ENCODE measurements around the gene GRIN3B. TPM values are rescaled to one million over a fixed set of nuclear protein-coding genes. Genes with fewer than 3 reads are reported as not detected.

GRIN3B gene
- total RNA-seq, 4 donors from 2014 or later: not detected

DNA sequence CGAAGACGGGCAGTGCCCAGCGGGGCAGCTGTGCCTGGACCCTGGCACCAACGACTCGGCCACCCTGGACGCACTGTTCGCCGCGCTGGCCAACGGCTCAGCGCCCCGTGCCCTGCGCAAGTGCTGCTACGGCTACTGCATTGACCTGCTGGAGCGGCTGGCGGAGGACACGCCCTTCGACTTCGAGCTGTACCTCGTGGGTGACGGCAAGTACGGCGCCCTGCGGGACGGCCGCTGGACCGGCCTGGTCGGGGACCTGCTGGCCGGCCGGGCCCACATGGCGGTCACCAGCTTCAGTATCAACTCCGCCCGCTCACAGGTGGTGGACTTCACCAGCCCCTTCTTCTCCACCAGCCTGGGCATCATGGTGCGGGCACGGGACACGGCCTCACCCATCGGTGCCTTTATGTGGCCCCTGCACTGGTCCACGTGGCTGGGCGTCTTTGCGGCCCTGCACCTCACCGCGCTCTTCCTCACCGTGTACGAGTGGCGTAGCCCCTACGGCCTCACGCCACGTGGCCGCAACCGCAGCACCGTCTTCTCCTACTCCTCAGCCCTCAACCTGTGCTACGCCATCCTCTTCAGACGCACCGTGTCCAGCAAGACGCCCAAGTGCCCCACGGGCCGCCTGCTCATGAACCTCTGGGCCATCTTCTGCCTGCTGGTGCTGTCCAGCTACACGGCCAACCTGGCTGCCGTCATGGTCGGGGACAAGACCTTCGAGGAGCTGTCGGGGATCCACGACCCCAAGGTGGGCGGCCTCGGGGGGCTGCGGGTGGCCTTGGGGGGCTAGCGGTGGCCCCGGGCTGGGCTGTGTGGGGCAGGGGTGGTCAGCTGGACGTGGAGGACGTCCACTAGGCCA, 4.8 kb downstream of the GRIN3B start:
- H3K4me3 ChIP-seq (ENCODE audit: low read depth, poor library complexity, severe bottlenecking): no peak overlapping the region
- DNase-seq (ENCODE audit: low spot score in 2 of 2): no peak
- 87 to 89% methylated on average over 47 to 67 of the region's 70 CpGs for WGBS, 2 donors
- intact Hi-C loops (cut with DNase I; ENCODE audit: low total_unique reads): no loop called here
- TF ChIP-seq CTCF (IDR thresholded peaks at IDR 0.05): no peak
- TF ChIP-seq POLR2A (IDR thresholded peaks at IDR 0.05): no peak

GRCh38 chr19:1006711-1007398, 6.6 kb downstream of the GRIN3B start:
- TF ChIP-seq POLR2A (IDR thresholded peaks at IDR 0.05) (no peak), CTCF (IDR thresholded peaks at IDR 0.05) (no peak)
- WGBS, 2 donors: 67 to 77% methylated on average over 27 of the region's 27 CpGs
- intact Hi-C loops (cut with DNase I; ENCODE audit: low total_unique reads): no loop called here
- no peak for DNase-seq (ENCODE audit: low spot score in 2 of 2)
- no peak overlapping the region for H3K4me3 ChIP-seq (ENCODE audit: low read depth, poor library complexity, severe bottlenecking)

GRCh38 chr19:1007399-1008251, 7.4 kb downstream of the GRIN3B start:
- 88% methylated on average over 35 to 64 of the region's 73 CpGs for WGBS, 2 donors
- H3K4me3 ChIP-seq (ENCODE audit: low read depth, poor library complexity, severe bottlenecking): no peak overlapping the region
- DNase-seq (ENCODE audit: low spot score in 2 of 2): no peak
- intact Hi-C loops (cut with DNase I; ENCODE audit: low total_unique reads): no loop called here
- TF ChIP-seq CTCF (IDR thresholded peaks at IDR 0.05) (no peak), POLR2A (IDR thresholded peaks at IDR 0.05) (no peak)

GRCh38 chr19:1008268-1009040, 8.2 kb downstream of the GRIN3B start:
- no peak overlapping the region for H3K4me3 ChIP-seq (ENCODE audit: low read depth, poor library complexity, severe bottlenecking)
- WGBS, 2 donors: 91 to 95% methylated on average over 31 to 41 of the region's 45 CpGs
- intact Hi-C loops (cut with DNase I; ENCODE audit: low total_unique reads): no loop called here
- DNase-seq (ENCODE audit: low spot score in 2 of 2): no peak
- TF ChIP-seq POLR2A (IDR thresholded peaks at IDR 0.05): no peak
- no peak for TF ChIP-seq CTCF (IDR thresholded peaks at IDR 0.05)

Data from lower leg skin (tissue), 4 donors.